GM18951 (cell line): ENCODE measurements around the gene SENP3.

ENCODE experiments used
- POLR2A ChIP-seq: IDR thresholded peaks from 4 replicates; pipeline ENCODE4 v1.6.1; 2011; ENCODE audit warnings: mild to moderate bottlenecking; ENCODE audit not compliant: insufficient read length, insufficient read depth; ENCODE audit errors: extremely low read depth
- in situ Hi-C: fragments of 300-500 bp; cut with MboI; formaldehyde crosslinking; loops from one replicate; pipeline ENCODE4 v1.12.0; 2022; ENCODE audit warnings: low sequenced_read_pairs, mixed read lengths, inconsistent platforms; ENCODE audit not compliant: unreplicated experiment

Gene SENP3

GRCh38 chr17:7613769-7614424 is 52.2 kb downstream of the SENP3 start:
- no peak for TF ChIP-seq POLR2A
- in situ Hi-C loops, result no loop called here

- in situ Hi-C loops, result no loop called here
- peak; percentile 77 for TF ChIP-seq POLR2A
These were observed 52.9 kb downstream of the SENP3 start, which contains the start of gene FXR2 for GRCh38 chr17:7614425-7615264. Gene FXR2 (minus strand): TSS chr17:7614897. CDS start chr17:7614532, 365 bp downstream.

- no peak for TF ChIP-seq POLR2A
- in situ Hi-C loops, result no loop called here
These were observed 53.6 kb downstream of the SENP3 start for GRCh38 chr17:7615265-7615747.

- no peak for TF ChIP-seq POLR2A
- in situ Hi-C loops, result no loop called here
These were observed 56.9 kb downstream of the SENP3 start for GRCh38 chr17:7618608-7619007.

- no peak for TF ChIP-seq POLR2A
- in situ Hi-C loops, result no loop called here
These were observed 59.1 kb downstream of the SENP3 start for GRCh38 chr17:7620835-7621234.
